ENCODE results near the gene DNAH8. TPM values are rescaled to one million over a fixed set of nuclear protein-coding genes. Genes with fewer than 3 reads are reported as not detected.

Gene DNAH8
- total and polyA plus RNA-seq, 8 donors = under 0.01 to 0.18 TPM; not detected in 6

DNA sequence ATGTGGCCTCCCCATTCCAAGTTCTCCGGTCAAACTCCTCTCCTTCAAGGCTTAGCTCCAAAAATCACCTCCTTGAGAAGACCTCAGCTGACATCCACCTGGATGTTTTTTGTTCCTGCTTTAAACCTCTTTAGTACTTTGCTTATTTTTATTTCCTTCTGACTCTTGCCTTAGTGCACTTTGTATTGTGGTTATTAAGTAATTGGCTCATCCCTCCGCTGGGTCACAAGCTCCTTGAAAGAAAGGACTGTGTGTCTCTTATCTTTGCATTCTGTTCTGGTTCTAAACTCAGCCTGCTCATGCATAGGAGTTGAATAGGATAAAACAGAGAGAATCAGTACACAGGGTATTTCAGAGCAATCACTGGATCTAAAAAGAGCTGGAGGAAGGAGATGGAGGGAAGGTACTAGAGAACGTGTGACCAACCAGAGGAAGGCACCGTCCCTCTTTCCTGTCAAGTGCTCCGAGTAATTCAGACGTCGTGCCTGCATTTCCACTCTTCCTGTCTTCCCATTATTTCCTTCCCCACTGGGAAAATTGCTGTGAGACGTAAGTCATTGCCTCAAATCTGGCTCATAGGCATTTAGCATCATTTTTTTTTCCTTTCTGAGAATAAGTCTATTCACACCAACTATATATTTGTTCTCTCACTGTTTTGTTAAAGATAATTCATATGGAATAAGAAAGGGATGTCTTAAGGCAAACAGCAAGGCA, 273.8 kb downstream of the DNAH8 start:
- no peaks in the 10 kb centered on the region for H3K4me1 ChIP-seq
- no peaks in the 10 kb centered on the region for H3K9me3 ChIP-seq
- H3K27me3 ChIP-seq = peaks cover 0 to 23% (median 0%) of the 10 kb centered on the region in 3 donors
- no peaks in the 10 kb centered on the region for H3K36me3 ChIP-seq
- no peak overlapping the region for H3K27ac ChIP-seq
- DNase-seq = no peak
- H3K4me3 ChIP-seq = no peak overlapping the region
- WGBS, 5 donors = 59 to 77% (median 71%) methylated on average over 8 of the region's 8 CpGs
- intact Hi-C loops (cut with DNase I; ENCODE audit: low total_unique reads) = no loop called here
- TF ChIP-seq POLR2A (IDR thresholded peaks at IDR 0.05) (no peak), CTCF (IDR thresholded peaks at IDR 0.05) (no peak), POLR2AphosphoS5 (IDR thresholded peaks at IDR 0.05) (no peak), EP300 (IDR thresholded peaks at IDR 0.05) (no peak)

DNA sequence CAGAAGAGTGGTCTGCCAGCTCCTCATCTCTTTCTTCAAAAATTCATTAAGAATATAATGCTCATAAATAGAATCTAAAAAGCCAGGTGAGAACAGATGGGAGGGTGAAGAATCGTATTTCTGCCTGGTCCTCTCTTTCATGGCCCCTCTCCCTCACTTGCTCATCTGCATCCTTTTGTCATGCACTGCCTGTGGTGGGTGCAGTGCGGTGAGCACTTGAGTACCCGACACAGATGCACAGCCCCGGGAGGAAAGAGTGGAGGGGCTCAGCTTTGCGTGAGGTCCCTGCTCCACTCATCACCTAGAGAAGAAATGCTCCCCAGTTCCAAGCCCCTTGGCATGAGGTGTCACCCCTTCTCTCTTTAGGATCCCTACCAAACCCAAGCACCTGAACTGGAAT, 275.4 kb downstream of the DNAH8 start:
- Histone ChIP-seq H3K36me3 (no peaks in the 10 kb centered on the region), H3K4me3 (no peak overlapping the region), H3K4me1 (no peaks in the 10 kb centered on the region), H3K27me3 (peaks cover 0 to 20% (median 0%) of the 10 kb centered on the region in 3 donors), H3K27ac (no peak overlapping the region), H3K9me3 (no peaks in the 10 kb centered on the region)
- no peak for TF ChIP-seq POLR2AphosphoS5 (IDR thresholded peaks at IDR 0.05)
- TF ChIP-seq EP300 (IDR thresholded peaks at IDR 0.05) = no peak
- TF ChIP-seq CTCF (IDR thresholded peaks at IDR 0.05) = no peak
- TF ChIP-seq POLR2A (IDR thresholded peaks at IDR 0.05) = no peak
- 50 to 76% (median 67%) methylated on average over 5 of the region's 5 CpGs for WGBS, 5 donors
- intact Hi-C loops (cut with DNase I; ENCODE audit: low total_unique reads) = no loop called here
- DNase-seq = no peak

DNA sequence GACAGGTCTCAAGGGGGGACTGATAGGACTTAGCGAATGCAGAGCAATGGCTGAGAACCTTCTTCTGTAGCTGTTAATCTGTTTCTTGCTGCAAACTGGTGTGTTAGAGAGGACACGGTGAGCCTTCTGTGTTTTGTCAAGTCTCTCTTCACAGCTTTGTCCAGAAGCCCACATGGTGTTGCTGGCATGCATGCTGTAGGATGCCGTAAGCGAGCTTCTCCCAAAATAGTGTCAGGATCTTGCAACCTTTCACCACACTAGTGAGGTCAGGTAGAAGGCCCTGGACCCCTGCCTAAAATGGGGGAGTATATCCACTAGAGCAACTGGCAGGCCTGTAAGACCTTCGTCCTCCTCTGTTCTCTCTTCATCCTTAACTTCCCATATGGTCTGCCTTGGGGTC, 281.6 kb downstream of the DNAH8 start:
- no peaks in the 10 kb centered on the region for H3K4me1 ChIP-seq
- intact Hi-C loops (cut with DNase I; ENCODE audit: low total_unique reads) = no loop called here
- no peak overlapping the region for H3K27ac ChIP-seq
- no peaks in the 10 kb centered on the region for H3K9me3 ChIP-seq
- no peaks in the 10 kb centered on the region for H3K36me3 ChIP-seq
- H3K27me3 ChIP-seq = peaks cover 0 to 39% (median 4%) of the 10 kb centered on the region in 3 donors
- TF ChIP-seq CTCF (IDR thresholded peaks at IDR 0.05) = no peak
- no peak for TF ChIP-seq POLR2AphosphoS5 (IDR thresholded peaks at IDR 0.05)
- no peak for TF ChIP-seq POLR2A (IDR thresholded peaks at IDR 0.05)
- no peak for TF ChIP-seq EP300 (IDR thresholded peaks at IDR 0.05)
- H3K4me3 ChIP-seq = no peak overlapping the region
- no peak for DNase-seq
- 72 to 86% (median 80%) methylated on average over 5 of the region's 5 CpGs for WGBS, 5 donors

- no peaks in the 10 kb centered on the region for H3K9me3 ChIP-seq
- no peaks in the 10 kb centered on the region for H3K36me3 ChIP-seq
- DNase-seq = peak; percentile 39 to 79
- no peak overlapping the region for H3K4me3 ChIP-seq
- WGBS, 5 donors = 3 to 26% (median 11%) methylated on average over 2 of the region's 2 CpGs
- peaks cover 0 to 43% (median 4%) of the 10 kb centered on the region in 3 donors for H3K27me3 ChIP-seq
- H3K27ac ChIP-seq = no peak overlapping the region
- H3K4me1 ChIP-seq = no peaks in the 10 kb centered on the region
- intact Hi-C loops (cut with DNase I; ENCODE audit: low total_unique reads) = no loop called here
- no peak for TF ChIP-seq POLR2AphosphoS5 (IDR thresholded peaks at IDR 0.05)
- TF ChIP-seq CTCF (IDR thresholded peaks at IDR 0.05) = peak in 5 of 7 experiments; percentile 9 to 60 (median 45)
Measured at GRCh38 chr6:38997128-38997761, 282.1 kb downstream of the DNAH8 start.
